Measurements from ENCODE around the gene TMEM19. TPM values are rescaled to one million over a fixed set of nuclear protein-coding genes. Genes with fewer than 3 reads are reported as not detected.
"Not testable (repeated sequence)": the region's sequence is repeated elsewhere in the genome, so short reads cannot be mapped to it uniquely, and the experiment has no call there.

The TMEM19 gene
- total RNA-seq, 1 experiment from 2014 or later = 56.3 TPM

DNA sequence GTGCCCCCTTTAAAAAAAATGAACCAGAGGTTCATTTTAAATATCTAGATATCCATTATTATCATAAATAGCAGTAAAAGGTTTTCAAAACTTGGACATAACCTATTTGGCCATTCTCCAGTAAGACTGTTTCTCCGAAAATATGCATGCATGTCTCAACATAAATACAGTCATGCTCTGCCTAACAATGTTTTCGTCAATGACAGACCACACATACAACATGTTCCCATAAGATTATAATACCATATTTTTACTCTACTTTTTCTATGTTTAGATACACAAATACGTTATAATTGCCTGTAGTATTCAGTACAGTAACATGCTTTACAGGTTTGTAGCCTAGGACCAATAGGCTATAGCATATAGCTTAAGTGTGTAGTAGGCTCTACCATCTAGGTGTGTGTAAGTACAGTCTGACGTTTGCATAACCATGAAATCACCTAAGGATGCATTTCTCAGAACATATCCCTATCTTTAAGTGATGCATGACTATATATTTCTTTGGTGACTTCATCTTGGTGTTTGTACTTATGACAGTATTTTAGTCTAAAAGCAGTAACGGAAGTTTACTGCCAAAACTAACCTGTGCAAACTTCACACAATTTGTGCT is 3.2 kb downstream of the TMEM19 start:
- H3K4me1 ChIP-seq (ENCODE audit: insufficient read depth, low read length, poor library complexity, severe bottlenecking) = peaks cover 4% of the 10 kb centered on the region
- BruUV-seq (replicated peaks) = no TSS peak
- H3K36me3 ChIP-seq (ENCODE audit: insufficient read depth, low read length, poor library complexity, severe bottlenecking) = peaks cover 9% of the 10 kb centered on the region
- intact Hi-C loops (cut with micrococcal nuclease; ENCODE audit: unreplicated experiment) = no loop called here
- no peak for DNase-seq (ENCODE audit: low spot score)
- no peaks in the 10 kb centered on the region for H3K27me3 ChIP-seq (replicated peaks; ENCODE audit: insufficient read depth, low read depth, low read length, poor library complexity)
- POLR2A ChIA-PET (ENCODE audit: low non-redundant PET) = no interaction called here
- H3K9me3 ChIP-seq (ENCODE audit: low read depth, low read length, poor library complexity, severe bottlenecking) = no peaks in the 10 kb centered on the region
- TF ChIP-seq EZH2 (IDR thresholded peaks at IDR 0.05; ENCODE audit: borderline replicate concordance, low read depth, low read length, poor library complexity, severe bottlenecking) = no peak
- TF ChIP-seq, protein P1, sequence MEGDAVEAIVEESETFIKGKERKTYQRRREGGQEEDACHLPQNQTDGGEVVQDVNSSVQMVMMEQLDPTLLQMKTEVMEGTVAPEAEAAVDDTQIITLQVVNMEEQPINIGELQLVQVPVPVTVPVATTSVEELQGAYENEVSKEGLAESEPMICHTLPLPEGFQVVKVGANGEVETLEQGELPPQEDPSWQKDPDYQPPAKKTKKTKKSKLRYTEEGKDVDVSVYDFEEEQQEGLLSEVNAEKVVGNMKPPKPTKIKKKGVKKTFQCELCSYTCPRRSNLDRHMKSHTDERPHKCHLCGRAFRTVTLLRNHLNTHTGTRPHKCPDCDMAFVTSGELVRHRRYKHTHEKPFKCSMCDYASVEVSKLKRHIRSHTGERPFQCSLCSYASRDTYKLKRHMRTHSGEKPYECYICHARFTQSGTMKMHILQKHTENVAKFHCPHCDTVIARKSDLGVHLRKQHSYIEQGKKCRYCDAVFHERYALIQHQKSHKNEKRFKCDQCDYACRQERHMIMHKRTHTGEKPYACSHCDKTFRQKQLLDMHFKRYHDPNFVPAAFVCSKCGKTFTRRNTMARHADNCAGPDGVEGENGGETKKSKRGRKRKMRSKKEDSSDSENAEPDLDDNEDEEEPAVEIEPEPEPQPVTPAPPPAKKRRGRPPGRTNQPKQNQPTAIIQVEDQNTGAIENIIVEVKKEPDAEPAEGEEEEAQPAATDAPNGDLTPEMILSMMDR (conservative IDR thresholded peaks at IDR 0.05; ENCODE audit: low read depth, low read length) = no peak
- H3K27ac ChIP-seq (ENCODE audit: low read depth, low read length, poor library complexity, severe bottlenecking) = no peak overlapping the region
- no peak overlapping the region for H3K4me3 ChIP-seq (ENCODE audit: low read depth, low read length, poor library complexity, severe bottlenecking)
- CTCF ChIA-PET = no interaction called here

DNA sequence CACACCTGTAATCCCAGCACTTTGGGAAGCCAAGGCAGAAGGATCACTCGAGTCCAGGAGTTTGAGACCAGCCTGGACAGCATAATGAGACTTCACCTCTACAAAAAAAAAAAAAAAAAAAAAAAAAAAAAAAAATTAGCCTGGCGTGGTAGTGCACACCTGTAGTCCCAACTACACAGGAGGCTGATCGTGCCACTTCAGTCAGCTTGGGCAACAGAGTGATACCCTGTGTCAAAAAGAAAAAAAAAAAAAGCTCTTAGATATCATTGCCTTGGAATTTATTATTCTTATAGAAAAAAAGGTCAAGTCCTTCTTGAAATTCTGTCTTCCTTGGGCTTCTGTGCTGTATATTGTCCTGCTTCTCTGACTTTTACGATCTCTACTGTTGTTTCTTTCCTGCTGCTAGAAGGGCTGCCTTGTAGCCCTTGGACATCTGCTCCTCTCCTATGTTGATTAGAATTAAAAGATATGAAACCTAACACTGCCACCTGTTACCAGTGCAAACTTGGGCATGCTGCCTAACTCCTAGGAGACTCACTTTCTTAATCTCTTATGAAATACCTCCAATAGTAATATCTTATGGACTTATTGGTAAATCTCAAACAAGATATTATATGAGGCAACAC is 5.7 kb downstream of the TMEM19 start:
- POLR2A ChIA-PET (ENCODE audit: low non-redundant PET) = no interaction called here
- no peaks in the 10 kb centered on the region for H3K9me3 ChIP-seq (ENCODE audit: low read depth, low read length, poor library complexity, severe bottlenecking)
- H3K4me3 ChIP-seq (ENCODE audit: low read depth, low read length, poor library complexity, severe bottlenecking) = no peak overlapping the region
- peaks cover 9% of the 10 kb centered on the region for H3K36me3 ChIP-seq (ENCODE audit: insufficient read depth, low read length, poor library complexity, severe bottlenecking)
- CTCF ChIA-PET = no interaction called here
- TF ChIP-seq, protein P1 (conservative IDR thresholded peaks at IDR 0.05; ENCODE audit: low read depth, low read length) = no peak
- no peak for TF ChIP-seq EZH2 (IDR thresholded peaks at IDR 0.05; ENCODE audit: borderline replicate concordance, low read depth, low read length, poor library complexity, severe bottlenecking)
- no peak overlapping the region for H3K27ac ChIP-seq (ENCODE audit: low read depth, low read length, poor library complexity, severe bottlenecking)
- no TSS peak for BruUV-seq (replicated peaks)
- H3K4me1 ChIP-seq (ENCODE audit: insufficient read depth, low read length, poor library complexity, severe bottlenecking) = peaks cover 4% of the 10 kb centered on the region
- no peaks in the 10 kb centered on the region for H3K27me3 ChIP-seq (replicated peaks; ENCODE audit: insufficient read depth, low read depth, low read length, poor library complexity)
- no peak for DNase-seq (ENCODE audit: low spot score)
- intact Hi-C loops (cut with micrococcal nuclease; ENCODE audit: unreplicated experiment) = no loop called here

DNA sequence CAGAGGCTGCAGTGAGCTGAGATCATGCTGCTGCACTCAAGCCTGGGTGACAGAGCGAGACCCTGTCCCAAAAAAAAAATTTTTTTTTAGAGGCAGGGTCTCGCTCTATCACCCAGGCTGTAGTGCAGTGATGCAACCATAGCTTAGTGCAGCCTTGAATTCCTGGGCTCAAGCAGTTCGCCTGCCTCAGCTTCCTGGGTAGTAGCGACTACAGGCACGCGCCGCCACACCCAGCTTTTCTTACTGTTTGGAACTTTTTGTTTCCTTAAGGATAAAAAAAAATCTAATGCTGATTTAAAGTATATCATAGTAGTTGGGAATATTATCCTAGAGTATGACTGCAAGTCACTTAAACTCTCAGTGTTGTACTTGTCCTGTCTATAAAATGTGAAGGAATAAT is 7.2 kb downstream of the TMEM19 start:
- CTCF ChIA-PET = no interaction called here
- Histone ChIP-seq H3K4me1 (ENCODE audit: insufficient read depth, low read length, poor library complexity, severe bottlenecking) (peaks cover 4% of the 10 kb centered on the region), H3K4me3 (ENCODE audit: low read depth, low read length, poor library complexity, severe bottlenecking) (no peak overlapping the region), H3K36me3 (ENCODE audit: insufficient read depth, low read length, poor library complexity, severe bottlenecking) (peaks cover 22% of the 10 kb centered on the region), H3K27ac (ENCODE audit: low read depth, low read length, poor library complexity, severe bottlenecking) (no peak overlapping the region), H3K27me3 (replicated peaks; ENCODE audit: insufficient read depth, low read depth, low read length, poor library complexity) (no peaks in the 10 kb centered on the region), H3K9me3 (ENCODE audit: low read depth, low read length, poor library complexity, severe bottlenecking) (no peaks in the 10 kb centered on the region)
- no peak for TF ChIP-seq EZH2 (IDR thresholded peaks at IDR 0.05; ENCODE audit: borderline replicate concordance, low read depth, low read length, poor library complexity, severe bottlenecking)
- TF ChIP-seq, protein P1 (conservative IDR thresholded peaks at IDR 0.05; ENCODE audit: low read depth, low read length) = no peak
- intact Hi-C loops (cut with micrococcal nuclease; ENCODE audit: unreplicated experiment) = no loop called here
- DNase-seq (ENCODE audit: low spot score) = no peak
- BruUV-seq (replicated peaks) = no TSS peak
- POLR2A ChIA-PET (ENCODE audit: low non-redundant PET) = no interaction called here

DNA sequence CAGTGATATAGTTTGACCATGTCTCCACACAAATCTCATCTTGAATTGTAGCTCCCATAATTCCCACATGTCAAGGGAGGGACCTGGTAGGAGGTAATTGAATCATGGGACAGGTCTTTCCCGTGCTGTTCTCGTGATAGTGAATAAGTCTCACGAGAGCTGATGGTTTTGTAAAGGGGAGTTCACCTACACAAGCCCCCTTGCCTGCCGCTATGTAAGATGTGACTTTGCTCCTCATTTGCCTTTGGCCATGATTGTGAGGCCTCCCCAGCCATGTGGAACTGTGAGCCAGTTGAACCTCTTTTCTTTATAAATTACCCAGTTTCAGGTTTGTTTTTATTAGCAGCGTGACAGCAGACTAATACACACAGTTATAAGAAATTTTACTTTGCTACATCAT is 7.8 kb downstream of the TMEM19 start:
- H3K27me3 ChIP-seq (replicated peaks; ENCODE audit: insufficient read depth, low read depth, low read length, poor library complexity); H3K9me3 ChIP-seq (ENCODE audit: low read depth, low read length, poor library complexity, severe bottlenecking); H3K27ac ChIP-seq (ENCODE audit: low read depth, low read length, poor library complexity, severe bottlenecking); H3K4me1 ChIP-seq (ENCODE audit: insufficient read depth, low read length, poor library complexity, severe bottlenecking); BruUV-seq (replicated peaks); DNase-seq (ENCODE audit: low spot score); intact Hi-C loops (cut with micrococcal nuclease; ENCODE audit: unreplicated experiment); CTCF ChIA-PET; H3K4me3 ChIP-seq (ENCODE audit: low read depth, low read length, poor library complexity, severe bottlenecking); POLR2A ChIA-PET (ENCODE audit: low non-redundant PET): not testable (repeated sequence)
- H3K36me3 ChIP-seq (ENCODE audit: insufficient read depth, low read length, poor library complexity, severe bottlenecking) = peaks cover 28% of the 10 kb centered on the region
